Measurements from ENCODE around the gene AATF.

The AATF gene

GRCh38 chr17:36931096-36931696 lies 17.6 kb upstream of the AATF start:
- DNase-seq: no peak

- DNase-seq: no peak
Observed at GRCh38 chr17:36931697-36932382, 16.9 kb upstream of the AATF start.

GRCh38 chr17:36932383-36932693 lies 16.4 kb upstream of the AATF start:
- no peak for DNase-seq

- DNase-seq: no peak
Observed at GRCh38 chr17:36932694-36933511, 15.9 kb upstream of the AATF start.

GRCh38 chr17:36933512-36934143 lies 15.1 kb upstream of the AATF start:
- no peak for DNase-seq

GRCh38 chr17:36934144-36934691 lies 14.5 kb upstream of the AATF start:
- DNase-seq: no peak

- DNase-seq: no peak
Observed at GRCh38 chr17:36934692-36935630, 13.8 kb upstream of the AATF start.

- DNase-seq: no peak
Observed at GRCh38 chr17:36935671-36936454, 12.9 kb upstream of the AATF start.

- no peak for DNase-seq
Observed at GRCh38 chr17:36936455-36937000, 12.2 kb upstream of the AATF start.

- DNase-seq: no peak
Observed at GRCh38 chr17:36937001-36937958, 11.5 kb upstream of the AATF start, which contains the start of gene LHX1. TSS of gene LHX1 (plus strand) at chr17:36937475. CDS start at chr17:36938198, 723 bp downstream.

- no peak for DNase-seq
Observed at GRCh38 chr17:36937959-36938565, 10.7 kb upstream of the AATF start.

GRCh38 chr17:36938566-36939051 lies 10.1 kb upstream of the AATF start:
- DNase-seq: no peak

GRCh38 chr17:36939052-36939801 lies 9.5 kb upstream of the AATF start:
- DNase-seq: no peak

GRCh38 chr17:36939802-36940312 lies 8.9 kb upstream of the AATF start:
- no peak for DNase-seq

GRCh38 chr17:36940313-36941264 lies 8.2 kb upstream of the AATF start:
- DNase-seq: no peak

- no peak for DNase-seq
Observed at GRCh38 chr17:36941265-36942010, 7.3 kb upstream of the AATF start.

Data from fibroblast of upper back skin (primary cell).